Thyroid gland (tissue), 4 donors: ENCODE data around the gene SLC25A39. TPM values are rescaled to one million over a fixed set of nuclear protein-coding genes. Genes with fewer than 3 reads are reported as not detected.

Source experiments
- DNase-seq, 2 donors: peaks; one replicate each; pipeline ENCODE4 v3.0.0-alpha.2; 2019
- H3K27ac ChIP-seq, 3 donors: fragments of 200-600 bp; sonication (generic); 1 replicate in 2 of 3; 2 replicates in 1 of 3; pipeline ENCODE4 v1.5.1; 2016 to 2019; ENCODE audit warnings: mild to moderate bottlenecking in 1 of 3, moderate library complexity in 1 of 3
- H3K27me3 ChIP-seq: fragments of 200-600 bp; sonication (generic); one replicate; pipeline ENCODE4 v1.5.1; 2019
- H3K36me3 ChIP-seq, 2 donors: fragments of 200-600 bp; sonication (generic); one replicate each; pipeline ENCODE4 v1.5.1; 2016 to 2019
- H3K4me1 ChIP-seq, 2 donors: fragments of 200-600 bp; sonication (generic); one replicate each; pipeline ENCODE4 v1.5.1; 2017 to 2019
- H3K4me3 ChIP-seq, 3 donors: fragments of 200-600 bp; sonication (generic); replicated peaks in 1 of 3; 1 replicate in 2 of 3; 2 replicates in 1 of 3; pipeline ENCODE4 v1.5.1; 2016; ENCODE audit warnings: mild to moderate bottlenecking in 1 of 3
- H3K9me3 ChIP-seq: fragments of 200-600 bp; sonication (generic); one replicate; pipeline ENCODE4 v1.5.1; 2017
- POLR2A ChIP-seq, 2 donors: fragments of 450-650 bp; IDR thresholded peaks; one replicate each; pipeline ENCODE4 v1.6.1; 2017; ENCODE audit warnings: antibody characterized with exemption in 2 of 2, mild to moderate bottlenecking in 2 of 2, moderate library complexity in 1 of 2
- WGBS, 2 donors: methylation state at CpG; one replicate each; pipeline ENCODE4 v1.1.5; 2017; 5-methylcytosine and 5-hydroxymethylcytosine counted together
- intact Hi-C: fragments of 100-400 bp; cut with DNase I; formaldehyde crosslinking; loops from one replicate; pipeline ENCODE4 v1.15.1; 2023
- total RNA-seq, 4 donors: library from RNA; depleted of rRNA; stranded (reverse); fragments of >200 nt; gene quantifications; one replicate each; pipeline ENCODE4 v1.2.3, GENCODE V29; 2016
- TF ChIP-seq, protein P1 (sequence below), 6 experiments: fragments of 200-600 bp in 3 of 6; fragments of 450-650 bp in 3 of 6; sonication (generic) in 3 of 6; IDR thresholded peaks; one replicate each; pipeline ENCODE4 v1.5.1; 2016 to 2019; ENCODE audit warnings: antibody characterized with exemption in 6 of 6, mild to moderate bottlenecking in 2 of 6, inconsistent platforms in 1 of 6, moderate library complexity in 1 of 6

The SLC25A39 gene
- total RNA-seq, 4 donors from 2014 or later = 82.5 to 201 (median 144) TPM

DNA sequence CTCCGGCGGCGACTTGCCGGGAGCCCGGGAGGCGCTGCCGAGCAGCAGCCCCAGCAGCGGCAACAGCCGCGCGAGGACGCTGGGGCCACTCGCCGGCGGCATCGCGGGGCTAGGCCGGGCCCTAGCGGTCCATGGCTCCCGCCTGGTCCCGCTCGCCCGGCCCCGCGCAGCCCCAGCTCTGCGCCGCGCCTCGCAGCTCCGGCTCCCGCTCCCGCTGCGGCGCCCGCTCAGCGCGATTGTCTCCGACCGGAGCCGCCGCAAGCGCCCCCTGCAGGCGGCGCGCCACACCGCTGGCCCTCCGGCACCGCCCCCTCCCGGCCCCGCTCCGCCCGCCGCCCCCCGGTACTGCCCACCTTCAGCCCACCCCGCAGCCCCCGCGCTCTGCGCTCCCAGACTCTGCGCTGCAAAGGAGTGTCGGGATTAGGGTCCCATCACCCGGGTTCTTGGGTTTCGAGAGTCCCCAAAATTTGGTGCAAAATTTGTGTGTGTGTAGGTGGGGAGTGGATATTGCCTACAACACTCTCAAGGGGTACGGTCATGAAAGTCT lies 39.1 kb upstream of the SLC25A39 start, which contains the start of gene FAM171A2:
TSS of gene FAM171A2 (minus strand) at position 241 of the 547 bp plus-strand sequence. CDS start at position 102, 139 bp downstream.
- Histone ChIP-seq H3K36me3 (no peaks in the 10 kb centered on the region), H3K9me3 (no peaks in the 10 kb centered on the region), H3K4me1 (peaks cover 43 to 51% of the 10 kb centered on the region in 2 donors), H3K27ac (no peak within 1 kb of the TSS), H3K4me3 (peak within 1 kb of the TSS; percentile 52 to 62 (median 56)), H3K27me3 (no peaks in the 10 kb centered on the region)
- TF ChIP-seq POLR2A (IDR thresholded peaks at IDR 0.05) = peak in 1 of 2 donors; percentile 52
- TF ChIP-seq, protein P1, sequence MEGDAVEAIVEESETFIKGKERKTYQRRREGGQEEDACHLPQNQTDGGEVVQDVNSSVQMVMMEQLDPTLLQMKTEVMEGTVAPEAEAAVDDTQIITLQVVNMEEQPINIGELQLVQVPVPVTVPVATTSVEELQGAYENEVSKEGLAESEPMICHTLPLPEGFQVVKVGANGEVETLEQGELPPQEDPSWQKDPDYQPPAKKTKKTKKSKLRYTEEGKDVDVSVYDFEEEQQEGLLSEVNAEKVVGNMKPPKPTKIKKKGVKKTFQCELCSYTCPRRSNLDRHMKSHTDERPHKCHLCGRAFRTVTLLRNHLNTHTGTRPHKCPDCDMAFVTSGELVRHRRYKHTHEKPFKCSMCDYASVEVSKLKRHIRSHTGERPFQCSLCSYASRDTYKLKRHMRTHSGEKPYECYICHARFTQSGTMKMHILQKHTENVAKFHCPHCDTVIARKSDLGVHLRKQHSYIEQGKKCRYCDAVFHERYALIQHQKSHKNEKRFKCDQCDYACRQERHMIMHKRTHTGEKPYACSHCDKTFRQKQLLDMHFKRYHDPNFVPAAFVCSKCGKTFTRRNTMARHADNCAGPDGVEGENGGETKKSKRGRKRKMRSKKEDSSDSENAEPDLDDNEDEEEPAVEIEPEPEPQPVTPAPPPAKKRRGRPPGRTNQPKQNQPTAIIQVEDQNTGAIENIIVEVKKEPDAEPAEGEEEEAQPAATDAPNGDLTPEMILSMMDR (IDR thresholded peaks at IDR 0.05) = peak in 4 of 6 experiments; percentile 70 to 98 (median 74)
- 0 to 4% methylated on average over 9 to 17 of the region's 63 CpGs for WGBS, 2 donors
- peak; percentile 55 to 63 for DNase-seq
- intact Hi-C loops = no loop called here

DNA sequence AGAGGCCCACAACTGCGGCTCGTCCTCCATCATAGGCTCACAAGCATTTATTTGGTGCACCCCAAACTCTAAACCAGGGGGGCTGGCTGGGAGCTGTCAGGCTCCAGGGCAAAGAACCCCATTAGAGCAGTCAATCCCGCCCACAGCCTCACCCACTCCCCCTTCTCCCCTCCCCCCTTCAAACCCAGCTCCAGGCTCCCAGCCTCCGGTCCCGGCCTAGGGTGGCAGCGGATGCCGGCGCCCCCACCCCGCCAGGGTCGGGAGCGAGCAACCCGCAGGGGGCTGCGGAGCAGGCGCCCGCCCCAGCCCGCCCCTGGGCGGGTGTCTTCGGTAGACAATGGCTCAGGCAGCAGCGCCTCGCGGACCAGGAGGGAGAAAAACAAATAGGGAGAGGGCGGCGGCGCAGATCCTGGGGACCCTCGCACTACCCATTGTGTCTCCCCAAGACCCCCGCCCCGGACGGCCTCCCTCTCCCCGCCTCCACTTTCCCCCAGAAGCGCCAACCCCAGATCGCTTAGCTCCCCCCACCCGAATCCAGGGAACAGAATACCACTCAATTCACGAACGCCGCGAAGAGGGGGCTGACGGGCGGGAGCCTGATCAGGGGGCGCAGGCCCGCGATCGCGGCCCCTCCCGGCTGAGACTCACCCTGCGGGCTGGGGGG lies 38.5 kb upstream of the SLC25A39 start:
- intact Hi-C loops = no loop called here
- peak in 1 of 2 donors; percentile 19 for DNase-seq
- H3K4me3 ChIP-seq = peak overlapping the region; percentile 52 to 62 (median 56)
- H3K4me1 ChIP-seq = peaks cover 43 to 46% of the 10 kb centered on the region in 2 donors
- H3K9me3 ChIP-seq = no peaks in the 10 kb centered on the region
- 0 to 7% methylated on average over 3 to 7 of the region's 45 CpGs for WGBS, 2 donors
- H3K27me3 ChIP-seq = no peaks in the 10 kb centered on the region
- H3K36me3 ChIP-seq = no peaks in the 10 kb centered on the region
- no peak overlapping the region for H3K27ac ChIP-seq
- TF ChIP-seq, protein P1 (IDR thresholded peaks at IDR 0.05) = no peak
- no peak for TF ChIP-seq POLR2A (IDR thresholded peaks at IDR 0.05)

DNA sequence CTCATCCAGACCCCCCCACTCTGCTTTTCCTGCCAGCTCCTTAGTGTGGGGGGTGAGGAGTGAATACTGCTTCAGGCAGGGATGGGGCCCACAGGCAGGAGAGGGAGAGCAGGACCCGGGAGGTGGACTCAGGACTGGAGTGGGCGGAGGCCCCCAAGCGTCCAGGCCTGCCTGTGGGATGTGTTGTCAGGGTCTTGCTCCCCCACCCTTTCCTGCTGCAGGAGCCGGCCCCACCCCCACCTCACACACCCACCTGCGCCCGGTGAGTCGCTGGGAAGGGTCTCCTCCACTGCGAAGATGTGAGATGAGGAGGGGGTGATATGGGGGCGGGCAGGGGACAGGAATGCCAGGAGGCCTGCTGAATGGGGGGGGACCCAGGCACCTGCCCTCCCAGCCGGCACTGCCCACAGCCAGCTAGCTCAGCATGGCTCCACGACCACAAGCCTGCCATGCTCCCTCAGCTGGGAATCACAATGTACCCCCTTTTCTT lies 37.9 kb upstream of the SLC25A39 start:
- intact Hi-C loops = no loop called here
- 0 to 31% methylated on average over 2 to 5 of the region's 11 CpGs for WGBS, 2 donors
- H3K36me3 ChIP-seq = no peaks in the 10 kb centered on the region
- no peak overlapping the region for H3K27ac ChIP-seq
- peaks cover 40 to 43% of the 10 kb centered on the region in 2 donors for H3K4me1 ChIP-seq
- peak overlapping the region in 1 of 3 donors; percentile 62 for H3K4me3 ChIP-seq
- H3K9me3 ChIP-seq = no peaks in the 10 kb centered on the region
- H3K27me3 ChIP-seq = no peaks in the 10 kb centered on the region
- no peak for TF ChIP-seq POLR2A (IDR thresholded peaks at IDR 0.05)
- TF ChIP-seq, protein P1 (IDR thresholded peaks at IDR 0.05) = no peak
- DNase-seq = no peak

DNA sequence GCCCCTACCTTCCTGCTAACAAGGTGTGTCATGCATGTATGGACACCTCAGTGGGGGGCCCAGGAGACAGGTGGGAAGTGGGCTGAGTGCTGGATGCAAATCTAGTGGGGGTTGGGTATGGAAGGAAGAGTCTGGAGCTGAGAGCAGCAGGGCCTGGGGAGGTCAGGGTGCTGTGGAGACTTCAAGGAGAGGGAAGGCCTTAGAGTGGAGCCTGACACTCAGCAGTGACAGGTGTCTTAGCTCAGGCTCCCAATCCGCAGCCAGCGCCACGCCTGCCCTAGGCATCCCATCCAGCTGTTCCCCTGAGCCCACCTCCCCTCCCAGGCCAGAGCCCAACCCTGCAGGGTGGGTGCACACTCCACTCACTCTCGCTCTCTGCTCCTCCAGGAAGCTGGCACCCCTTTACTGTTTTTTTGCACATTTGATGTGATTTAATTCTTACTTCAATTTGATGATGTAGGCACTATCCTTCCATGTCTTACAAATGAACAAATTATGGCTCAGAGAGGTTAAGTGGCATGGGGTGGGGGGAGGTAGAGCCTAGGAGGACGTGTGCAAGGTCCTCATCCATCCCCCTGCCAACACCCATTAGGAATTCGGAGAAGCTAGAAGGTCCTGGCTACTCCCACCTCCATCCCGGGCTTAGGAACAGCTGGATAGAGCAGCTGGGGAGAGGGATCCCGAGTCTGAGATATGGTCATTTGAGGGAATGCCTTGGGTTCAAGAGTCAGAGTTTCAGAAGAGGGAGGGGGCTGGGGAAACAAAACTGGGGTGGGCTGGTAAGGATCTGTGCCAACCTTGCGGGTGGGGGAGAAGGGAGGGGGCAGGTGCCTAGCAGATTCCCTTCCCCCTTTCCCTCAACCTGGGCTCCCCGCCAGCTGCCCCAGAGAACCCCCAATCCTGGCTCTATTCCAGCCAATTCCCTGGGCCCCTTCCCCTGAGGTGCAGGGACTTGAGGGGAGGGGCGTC lies 37.0 kb upstream of the SLC25A39 start:
- TF ChIP-seq POLR2A (IDR thresholded peaks at IDR 0.05) = no peak
- TF ChIP-seq, protein P1 (IDR thresholded peaks at IDR 0.05) = no peak
- 56 to 57% methylated on average over 11 of the region's 11 CpGs for WGBS, 2 donors
- no peak overlapping the region for H3K27ac ChIP-seq

More for the DNA sequence above, 37.0 kb upstream of the SLC25A39 start:
- Histone ChIP-seq H3K27me3 (no peaks in the 10 kb centered on the region), H3K9me3 (no peaks in the 10 kb centered on the region), H3K36me3 (no peaks in the 10 kb centered on the region), H3K4me1 (peaks cover 35 to 37% of the 10 kb centered on the region in 2 donors), H3K4me3 (no peak overlapping the region)
- DNase-seq = no peak
- intact Hi-C loops = no loop called here
